ENCODE measurements around the gene PPM1H.

- TF ChIP-seq CTCF (conservative IDR thresholded peaks at IDR 0.05) (no peak), ZFX (IDR thresholded peaks at IDR 0.05) (no peak)
Observed at GRCh38 chr12:62629413-62629812, 305.5 kb downstream of the PPM1H start.

Data from C4-2B (cell line).